HG03571 (cell line): ENCODE measurements around the gene DCP1B.

Experiments used
- ATAC-seq: cut with Tn5 transposase; IDR thresholded peaks from one replicate; pipeline ENCODE4 v1.9.1; 2021; ENCODE audit not compliant: unreplicated experiment

Gene DCP1B

DNA sequence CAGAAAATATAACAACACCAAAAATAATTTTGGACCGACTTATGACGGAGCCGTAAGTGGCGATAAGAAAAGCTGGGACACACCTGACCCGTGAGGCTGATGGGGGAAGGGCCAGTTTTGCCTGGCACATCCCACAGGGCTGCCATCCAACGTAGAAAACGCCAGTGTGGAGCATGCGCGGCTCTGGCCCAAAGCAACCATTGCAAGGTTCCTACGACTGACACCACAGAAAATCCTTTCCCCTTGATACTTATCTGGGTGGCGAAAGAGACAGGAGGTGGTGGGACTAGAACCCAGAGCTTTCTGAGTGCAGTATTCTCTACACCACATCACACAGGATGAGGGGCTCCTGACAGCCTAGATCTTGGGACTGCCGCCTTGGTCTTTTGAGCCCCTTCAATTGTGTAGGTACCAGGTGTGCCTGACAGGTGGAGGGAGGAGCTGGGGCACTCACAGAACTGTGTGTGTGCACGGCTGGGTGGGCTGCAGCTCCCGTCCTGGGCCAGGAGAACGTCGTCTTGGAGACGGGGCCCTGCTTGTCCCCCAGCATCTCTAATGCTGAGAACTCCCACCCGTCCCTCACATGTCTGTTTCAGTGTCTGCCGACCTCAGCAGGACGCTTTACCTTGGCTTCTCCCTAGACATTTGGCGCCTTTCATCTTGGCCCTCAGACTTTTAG is 68.4 kb downstream of the DCP1B start:
- no peak for ATAC-seq

- no peak for ATAC-seq
Measured at GRCh38 chr12:1935242-1935641, 69.0 kb downstream of the DCP1B start.

GRCh38 chr12:1934831-1935230 is 69.4 kb downstream of the DCP1B start:
- ATAC-seq = no peak

DNA sequence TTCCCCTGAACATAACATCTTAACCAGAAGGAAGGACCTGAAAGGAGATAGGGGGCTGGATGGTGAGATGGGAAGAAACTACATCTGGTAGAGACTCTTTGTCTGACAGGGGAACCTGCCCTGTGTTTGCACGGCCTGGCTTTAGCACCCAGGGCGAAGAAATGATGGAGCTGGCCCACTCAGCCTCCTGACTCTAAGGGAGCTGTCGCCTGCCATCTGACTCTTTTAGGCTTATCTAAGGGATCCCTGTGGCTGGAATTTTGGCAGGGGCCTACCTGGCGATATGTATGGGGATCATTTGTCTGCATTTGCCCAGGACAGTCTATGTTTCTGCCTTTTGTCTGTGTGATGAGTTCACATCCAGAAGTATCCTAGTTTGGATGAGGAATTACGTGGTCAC is 70.2 kb downstream of the DCP1B start:
- no peak for ATAC-seq

DNA sequence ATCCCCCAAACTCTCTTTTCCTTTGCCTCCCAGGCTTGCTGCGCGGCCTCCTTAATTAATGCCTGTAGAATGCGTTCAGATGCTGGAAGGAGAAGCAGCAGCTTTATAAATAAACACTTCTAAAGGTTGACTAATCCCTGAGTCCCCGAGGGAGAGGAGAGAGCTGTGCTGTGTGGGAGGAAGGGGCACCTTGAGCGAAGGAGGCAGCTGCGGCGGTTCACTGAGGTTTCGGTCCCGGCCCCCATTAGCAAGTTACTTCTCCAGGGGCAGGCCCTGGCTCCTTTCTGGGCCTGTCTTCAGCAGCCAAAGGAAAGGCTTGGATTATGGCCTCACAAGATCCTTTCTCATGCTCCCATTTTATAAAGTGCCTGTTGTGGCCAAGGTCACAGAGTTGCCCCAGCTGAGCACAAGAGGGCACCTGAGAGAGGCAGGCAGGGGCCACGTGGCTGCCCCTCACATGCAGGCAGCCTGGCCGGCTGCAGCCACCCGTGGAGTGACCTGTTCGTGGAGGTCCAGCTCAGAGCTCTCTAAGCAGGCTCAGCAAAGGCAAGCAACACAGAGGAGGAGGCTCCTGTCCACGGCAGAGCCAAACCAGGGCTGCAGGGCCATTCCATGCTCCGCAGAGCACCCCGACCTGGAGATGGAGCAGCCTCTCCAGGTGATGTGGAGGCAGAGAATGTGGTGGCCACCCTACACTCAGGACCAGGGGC is 70.8 kb downstream of the DCP1B start:
- ATAC-seq = no peak

DNA sequence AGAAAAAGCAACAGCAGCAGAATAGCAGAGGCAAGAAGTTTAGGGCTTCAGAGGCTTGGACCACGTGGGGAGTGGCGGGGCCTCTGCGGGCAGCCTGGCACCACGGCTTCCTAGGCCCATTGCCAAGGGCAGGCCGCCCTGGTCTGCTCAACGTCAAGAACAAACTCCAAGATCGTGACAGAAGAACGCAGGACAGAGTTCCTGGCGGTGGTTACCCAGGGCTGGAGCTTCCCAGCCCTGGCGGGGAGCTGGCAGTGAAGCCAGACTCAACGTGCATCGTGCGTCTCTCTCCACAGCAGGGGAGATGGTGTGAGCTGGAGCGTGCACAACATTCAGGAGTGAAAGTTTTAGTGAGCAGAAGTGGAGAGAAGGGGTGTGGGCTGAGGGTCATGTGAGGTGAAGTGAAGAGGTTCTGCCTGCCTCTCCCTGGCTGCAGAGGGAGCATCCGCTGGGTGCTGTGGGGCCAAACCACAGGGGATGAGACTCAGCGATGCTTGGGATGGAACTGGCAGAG is 71.9 kb downstream of the DCP1B start:
- ATAC-seq = no peak

DNA sequence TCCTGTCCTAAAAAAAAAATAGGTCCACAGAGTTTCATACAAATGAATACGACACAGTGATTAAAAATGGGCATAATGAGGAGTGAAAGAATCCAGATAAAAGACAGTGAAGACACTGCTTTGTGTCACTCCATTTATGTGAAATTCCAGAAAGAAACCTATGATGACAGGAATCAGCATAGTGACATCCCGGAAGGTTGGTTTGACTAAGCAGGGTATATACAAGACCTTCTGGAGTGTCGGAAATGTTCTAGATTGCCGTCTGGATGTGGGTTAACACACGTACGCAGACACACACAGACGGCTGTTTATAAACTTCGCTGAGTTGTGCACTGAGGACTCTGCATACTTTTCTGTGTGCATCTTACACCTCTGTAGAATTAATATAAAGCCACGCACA is 72.6 kb downstream of the DCP1B start:
- no peak for ATAC-seq

GRCh38 chr12:1930803-1931597 is 73.3 kb downstream of the DCP1B start:
- ATAC-seq = no peak

DNA sequence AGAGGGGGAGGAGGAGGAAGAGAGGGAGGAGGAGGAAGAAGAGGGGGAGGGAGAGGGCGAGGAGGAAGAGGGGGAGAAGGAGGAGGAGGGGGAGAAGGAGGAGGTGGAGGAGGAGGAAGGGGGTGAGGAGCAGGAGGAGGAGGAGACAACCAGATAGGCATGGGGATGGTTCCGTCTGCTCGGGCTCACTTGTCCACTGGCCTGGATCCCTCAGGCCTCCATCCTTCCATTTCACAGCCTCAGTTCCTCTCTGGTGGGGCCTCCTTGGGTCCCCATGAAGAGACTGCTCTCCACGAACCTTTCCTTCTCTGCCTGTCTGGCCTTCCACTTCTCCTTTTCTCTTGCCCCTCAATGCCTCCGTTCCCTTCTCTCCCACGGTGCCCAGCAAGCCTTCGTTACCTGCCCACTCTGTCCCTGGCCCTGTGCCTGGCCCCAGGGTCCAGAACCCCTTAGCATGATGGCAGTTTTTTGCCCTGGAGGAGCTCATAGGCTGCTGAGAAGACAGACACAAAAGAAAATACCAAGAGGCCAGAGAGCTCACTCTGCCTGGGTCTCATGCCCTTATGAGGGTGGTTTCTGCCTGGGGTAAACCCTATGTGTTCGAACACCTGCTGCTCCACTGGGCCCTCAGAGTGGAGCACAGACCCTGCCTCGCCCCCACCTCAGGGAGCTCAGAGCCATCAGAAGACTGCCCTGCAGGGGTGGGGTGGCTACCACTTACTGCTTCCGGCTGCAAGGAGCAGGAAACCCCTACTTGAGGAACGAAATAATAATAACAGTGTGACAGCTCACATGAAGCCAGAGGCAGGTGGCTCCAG is 74.1 kb downstream of the DCP1B start:
- ATAC-seq = no peak

GRCh38 chr12:1929241-1929984 is 74.8 kb downstream of the DCP1B start:
- ATAC-seq = no peak

DNA sequence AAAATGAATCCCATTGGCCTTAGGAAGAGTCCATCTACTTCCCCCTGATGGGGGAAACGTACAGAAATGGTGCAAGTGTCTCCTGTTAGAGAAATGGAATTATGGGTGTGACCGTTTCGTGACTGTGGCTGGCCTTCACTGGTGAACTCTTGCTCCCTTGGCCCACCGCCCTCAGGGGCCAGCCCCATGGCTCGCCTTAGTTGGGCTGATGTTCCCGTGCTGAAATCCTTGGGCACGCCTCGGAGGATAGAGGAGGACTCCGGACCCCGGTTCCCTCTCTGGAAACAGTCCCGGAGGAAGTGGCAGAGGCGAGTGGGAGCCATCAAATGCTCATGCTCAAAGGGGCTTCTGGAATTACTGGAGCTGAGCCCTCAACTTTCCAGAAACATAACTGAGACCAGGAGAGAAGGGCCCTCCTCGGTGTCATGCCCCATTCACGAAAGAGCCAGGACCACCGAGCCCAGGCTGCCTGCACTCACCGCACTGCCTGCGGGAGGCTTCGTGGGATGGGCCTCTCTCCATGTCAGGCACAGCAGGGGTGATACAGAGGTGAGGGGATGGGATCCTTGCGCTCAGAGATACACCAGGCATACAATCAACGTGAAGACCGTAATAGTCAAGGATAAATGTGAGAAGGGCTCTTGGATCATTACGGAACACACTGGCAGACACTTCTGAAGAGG is 75.7 kb downstream of the DCP1B start:
- ATAC-seq = no peak

DNA sequence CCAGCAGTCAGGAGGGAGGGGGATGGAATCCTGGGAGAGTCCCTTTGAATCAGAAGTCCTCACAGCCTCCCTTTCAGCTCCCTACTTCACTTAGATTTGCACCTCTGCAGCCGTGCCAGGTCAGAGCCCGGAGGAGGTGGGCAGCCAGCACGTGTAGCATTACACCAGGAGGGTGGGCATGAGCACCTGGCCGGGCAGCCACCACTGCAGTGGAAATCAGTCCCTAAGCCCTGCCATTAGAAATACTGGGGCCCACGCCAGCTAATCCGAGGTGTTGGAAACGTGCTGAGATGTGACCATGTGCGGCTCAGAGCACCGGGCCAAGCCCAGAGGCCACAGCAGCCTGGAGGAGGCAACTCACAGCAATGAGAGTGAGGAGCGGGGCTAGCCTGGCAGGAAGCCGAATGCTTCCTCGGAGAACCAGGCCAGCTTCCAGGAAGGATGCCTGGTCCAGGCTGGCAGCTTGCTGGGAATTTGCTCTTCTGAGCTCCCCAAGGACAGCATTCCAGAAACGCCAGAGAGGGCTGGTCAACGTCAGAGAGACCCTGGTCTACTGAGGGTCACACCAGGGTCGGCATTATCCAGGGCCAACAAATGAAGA is 76.4 kb downstream of the DCP1B start:
- ATAC-seq = no peak

DNA sequence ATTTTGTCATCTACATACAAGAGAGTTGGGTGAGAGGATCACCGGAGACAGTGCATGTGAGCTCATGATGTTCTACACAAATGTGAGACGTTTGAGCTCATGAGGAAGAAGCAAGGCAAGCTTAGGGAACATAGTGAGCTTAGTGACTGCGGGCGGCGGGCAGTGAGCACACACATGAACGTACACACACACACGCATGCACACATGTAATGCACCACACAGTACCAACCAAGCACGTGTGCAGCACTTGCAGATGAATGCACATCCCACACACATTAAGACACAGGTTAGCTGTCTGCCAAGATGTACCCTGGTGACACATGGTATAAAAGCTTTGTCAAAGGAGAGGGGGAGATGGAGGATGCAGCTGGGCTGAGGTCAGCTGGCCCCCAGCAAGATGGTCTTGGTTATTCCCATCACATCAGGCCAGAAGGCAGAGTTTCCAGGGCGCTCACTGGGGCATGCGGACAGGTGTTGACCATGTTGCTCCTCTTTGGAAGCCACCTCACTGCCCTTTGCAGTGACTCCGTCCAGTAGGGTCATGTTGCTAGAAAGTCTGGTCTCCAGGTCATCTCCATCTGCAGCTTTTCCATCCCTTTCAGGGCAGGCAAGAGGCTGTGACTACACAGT is 77.1 kb downstream of the DCP1B start:
- ATAC-seq = no peak

DNA sequence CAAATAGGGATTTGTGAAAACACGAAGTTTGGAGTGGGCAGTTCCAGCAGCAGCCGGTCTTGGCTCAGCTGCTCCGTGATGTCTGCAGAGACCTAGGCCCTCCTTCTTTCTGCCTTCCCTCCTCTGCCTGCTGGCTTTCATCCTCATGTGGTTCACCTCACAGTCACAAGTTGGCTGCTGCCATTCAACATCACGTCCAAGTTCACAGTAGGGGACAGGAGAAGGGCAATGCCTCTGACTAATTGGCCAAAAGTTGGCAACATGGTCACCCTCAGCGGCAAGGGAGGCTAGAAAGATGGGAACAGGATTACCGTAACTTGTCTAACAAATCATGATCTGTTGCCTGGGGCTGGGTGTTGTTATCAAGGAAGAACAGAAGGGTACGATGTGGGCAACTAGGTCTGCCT is 78.0 kb downstream of the DCP1B start:
- no peak for ATAC-seq

DNA sequence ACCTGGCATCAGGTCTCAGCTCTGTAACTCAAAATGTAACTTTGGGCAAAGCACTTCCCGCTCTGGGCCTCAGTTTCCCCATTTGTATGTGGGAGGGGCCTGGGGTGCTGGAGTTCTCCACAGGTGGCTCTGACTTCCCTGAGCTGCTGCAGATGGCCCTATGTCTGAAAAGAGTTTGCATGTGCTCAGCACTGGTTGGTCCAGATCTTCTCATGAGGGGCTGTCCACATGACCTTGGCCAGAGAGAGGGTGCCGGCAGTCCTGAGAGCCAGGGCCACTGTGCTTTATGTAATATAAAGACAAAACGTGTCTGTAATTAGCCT is 78.6 kb downstream of the DCP1B start:
- no peak for ATAC-seq

DNA sequence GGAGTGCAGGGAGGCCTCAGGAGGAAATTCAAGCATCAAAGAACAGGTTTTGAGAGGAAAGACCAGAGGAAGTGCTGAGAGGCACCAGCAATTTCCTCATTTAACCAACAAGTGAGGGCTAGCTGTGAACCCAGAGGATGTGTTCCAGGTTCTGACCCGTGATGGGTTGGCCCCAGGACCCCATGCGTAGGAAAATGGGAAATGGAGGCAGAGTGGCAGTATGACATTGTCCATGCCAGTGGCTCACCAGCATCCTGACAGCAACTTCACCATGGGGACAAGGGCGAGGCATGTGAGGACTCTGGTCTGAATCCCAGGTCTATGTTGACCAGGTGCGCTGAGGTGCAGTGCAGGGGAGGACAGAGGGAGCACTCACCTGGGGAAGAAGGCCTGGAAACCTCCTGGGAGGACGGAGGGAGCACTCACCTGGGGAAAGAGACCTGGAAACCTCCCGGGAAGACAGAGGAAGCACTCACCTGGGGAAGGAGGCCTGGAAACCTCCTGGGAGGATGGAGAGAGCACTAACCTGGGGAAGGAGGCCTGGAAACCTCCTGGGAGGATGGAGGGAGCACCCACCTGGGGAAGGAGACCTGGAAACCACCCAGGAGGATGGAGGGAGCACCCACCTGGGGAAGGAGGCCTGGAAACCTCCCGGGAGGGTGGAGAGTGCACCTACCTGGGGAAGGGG is 79.1 kb downstream of the DCP1B start:
- ATAC-seq = no peak

DNA sequence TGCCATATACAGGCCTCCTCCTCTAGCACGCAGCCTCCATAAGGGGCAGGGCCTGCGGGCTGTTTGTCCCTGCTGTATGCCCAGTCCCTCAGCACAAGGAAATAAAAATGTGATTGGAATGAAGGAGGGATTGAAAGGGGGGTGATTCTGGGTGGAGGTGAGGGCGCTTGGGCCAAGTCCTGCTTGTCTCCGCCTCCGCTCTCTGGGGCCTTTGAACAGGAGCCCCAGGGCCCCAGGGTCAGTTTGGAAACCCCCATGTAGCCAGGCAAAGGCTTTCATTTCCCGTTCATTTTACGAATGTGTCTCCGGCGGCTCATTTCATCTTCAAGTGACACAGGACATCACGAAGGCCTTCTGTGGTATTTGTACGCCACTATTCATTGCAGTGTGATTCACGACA is 81.3 kb downstream of the DCP1B start:
- no peak for ATAC-seq

GRCh38 chr12:1922075-1922709 is 82.1 kb downstream of the DCP1B start:
- ATAC-seq = no peak
